Hematopoietic multipotent progenitor cell treated with erythropoietin and hydrocortisone succinate and interleukin-3 and kit ligand, for 15 days (in vitro differentiated cells): ENCODE data around the gene HBP1.
"Not testable (repeated sequence)": the region's sequence is repeated elsewhere in the genome, so short reads cannot be mapped to it uniquely, and the experiment has no call there.

Experiments used
- DNase-seq: peaks from one replicate; pipeline ENCODE4 v3.0.0-alpha.2; 2015; ENCODE audit warnings: low spot score

Gene HBP1

DNA sequence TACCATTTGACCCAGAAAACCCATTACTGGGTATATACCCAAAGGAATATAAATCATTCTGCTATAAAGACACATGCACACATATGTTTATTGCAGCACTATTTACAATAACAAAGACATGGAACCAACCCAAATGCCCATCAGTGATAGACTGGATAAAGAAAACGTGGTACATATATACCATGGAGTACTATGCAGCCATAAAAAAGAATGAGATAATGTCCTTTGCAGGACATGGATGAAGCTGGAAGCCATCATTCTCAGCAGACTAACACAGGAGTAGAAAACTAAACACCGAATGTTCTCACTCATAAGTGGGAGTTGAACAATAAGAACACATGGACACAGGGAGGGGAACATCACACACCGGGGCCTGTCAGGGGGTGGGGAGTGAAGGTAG lies 13.1 kb upstream of the HBP1 start:
- not testable (repeated sequence) for DNase-seq

DNA sequence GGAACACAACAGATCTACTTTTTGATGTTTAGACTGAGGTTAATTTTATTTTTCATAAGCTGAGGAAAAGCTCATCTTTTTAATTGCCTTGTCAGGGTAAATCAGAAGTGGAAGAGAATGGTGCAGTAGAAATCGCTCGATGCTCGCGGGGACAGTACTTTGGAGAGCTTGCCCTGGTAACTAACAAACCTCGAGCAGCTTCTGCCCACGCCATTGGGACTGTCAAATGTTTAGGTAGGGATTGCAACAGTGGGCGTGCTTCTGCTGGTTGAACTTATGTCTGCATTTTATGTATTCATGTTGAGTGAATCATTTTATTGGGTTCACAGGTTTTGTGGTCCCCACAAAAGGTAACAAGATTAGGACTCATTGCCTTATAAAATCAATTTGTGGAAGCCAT lies 11.7 kb upstream of the HBP1 start:
- no peak for DNase-seq

DNA sequence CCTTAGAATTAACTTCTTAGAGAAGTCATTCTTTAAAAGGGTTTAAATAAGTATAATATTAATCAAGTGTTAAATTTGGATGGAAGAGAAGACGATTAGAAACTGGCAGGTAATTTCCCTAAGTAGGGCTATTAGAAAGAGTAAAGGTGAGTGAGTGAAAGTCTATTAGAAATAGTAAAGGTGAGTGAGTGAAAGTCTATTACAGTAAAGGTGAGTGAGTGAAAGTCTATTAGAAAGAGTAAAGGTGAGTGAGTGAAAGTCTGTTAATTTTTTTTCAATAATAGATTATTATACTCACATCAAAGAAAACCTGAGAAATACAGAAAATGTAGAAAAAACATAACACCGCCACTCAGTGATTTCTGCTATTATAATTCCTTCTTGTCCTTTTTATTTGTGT lies 10.8 kb upstream of the HBP1 start:
- DNase-seq = no peak

DNA sequence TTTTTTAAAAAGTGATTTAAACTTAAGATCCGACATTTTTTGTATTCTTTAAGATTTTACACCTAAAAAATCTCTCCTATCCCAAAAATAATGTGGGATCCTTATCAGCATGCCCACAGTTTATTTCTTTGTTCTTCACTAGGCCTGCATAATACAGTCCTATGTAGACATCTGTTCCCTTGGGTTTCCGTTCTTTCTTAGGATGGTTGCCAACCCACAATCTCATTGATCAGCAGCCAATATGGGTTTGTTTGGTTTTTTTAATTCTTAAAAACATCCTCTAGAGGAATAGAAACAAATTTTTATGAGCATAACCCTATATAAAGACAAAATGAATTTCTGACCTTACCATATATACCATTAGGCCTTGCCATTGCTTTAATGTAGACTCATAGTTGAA lies 8.4 kb upstream of the HBP1 start:
- no peak for DNase-seq

DNA sequence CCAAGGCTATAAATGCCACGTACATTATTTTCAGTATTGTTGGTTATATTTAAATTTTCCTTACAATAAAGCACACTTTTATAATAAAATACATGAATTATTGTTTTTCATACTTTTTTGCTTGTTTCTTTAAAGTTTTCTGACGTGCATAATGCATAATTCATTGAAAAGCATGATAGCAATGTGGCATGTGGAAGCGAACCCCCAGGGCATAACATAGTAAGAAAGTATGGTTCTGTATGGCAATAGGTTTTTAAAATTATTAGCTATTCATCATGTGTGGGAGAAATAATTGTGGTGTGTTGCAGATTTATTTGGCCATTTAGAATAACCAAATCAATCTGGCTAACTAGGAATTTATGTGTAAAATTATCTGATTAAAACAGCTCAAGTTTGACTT lies 7.4 kb upstream of the HBP1 start:
- DNase-seq = no peak

DNA sequence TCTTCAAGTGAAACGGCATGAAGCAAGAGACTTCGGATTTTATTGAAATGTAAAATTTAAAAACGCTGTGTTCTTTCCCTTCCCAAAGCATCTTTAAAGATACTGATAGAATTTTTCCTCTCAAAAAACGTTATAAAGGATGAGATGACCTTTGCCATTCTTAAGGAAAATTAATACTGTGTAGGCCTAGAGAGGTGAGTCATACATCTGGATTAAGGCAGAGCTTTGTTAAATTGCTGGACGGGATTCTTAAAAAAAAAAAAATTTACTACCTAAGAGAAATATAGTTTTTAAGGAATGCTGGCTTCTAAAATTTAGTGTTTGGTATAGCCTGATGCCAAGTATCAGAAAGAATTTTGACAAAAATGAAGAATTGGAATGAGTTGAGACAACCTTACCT lies 6.3 kb upstream of the HBP1 start:
- DNase-seq = no peak

DNA sequence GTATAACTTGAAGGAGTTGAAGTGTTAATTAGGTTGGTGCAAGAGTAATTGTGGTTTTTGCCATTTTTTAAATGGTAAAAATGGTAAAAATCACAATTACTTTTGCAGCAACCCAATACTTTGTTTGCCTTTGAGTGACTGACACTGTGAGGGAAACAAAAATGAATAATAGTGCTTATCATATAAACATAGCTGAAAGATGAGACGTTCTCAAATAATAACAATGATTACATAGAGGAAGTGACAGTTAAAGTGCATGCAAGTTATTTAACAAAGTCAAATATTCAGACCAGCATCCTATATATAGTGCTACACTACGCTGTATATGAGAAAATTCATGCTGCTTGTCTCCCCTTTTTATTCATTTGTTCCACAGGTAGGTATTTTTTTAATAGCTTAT lies 4.7 kb upstream of the HBP1 start:
- DNase-seq = no peak

DNA sequence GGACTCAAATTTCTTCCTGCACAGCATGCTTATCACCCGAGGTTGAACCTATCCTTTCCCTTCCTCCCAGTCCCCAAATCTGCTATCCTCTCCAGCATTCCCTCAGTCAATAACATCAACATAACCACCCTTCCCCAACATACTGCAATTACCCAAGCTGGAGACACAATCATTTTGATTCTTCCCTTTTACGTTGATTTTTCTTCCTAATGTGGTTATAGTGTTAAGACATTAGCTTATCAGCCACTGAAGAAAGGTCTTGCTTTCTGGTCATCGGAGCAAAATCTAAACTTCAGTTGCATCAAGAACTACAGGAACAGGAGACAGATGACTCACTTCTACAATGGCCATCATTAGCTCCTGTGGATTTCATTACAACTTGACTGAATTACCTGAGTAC lies 3.5 kb upstream of the HBP1 start:
- DNase-seq = no peak

DNA sequence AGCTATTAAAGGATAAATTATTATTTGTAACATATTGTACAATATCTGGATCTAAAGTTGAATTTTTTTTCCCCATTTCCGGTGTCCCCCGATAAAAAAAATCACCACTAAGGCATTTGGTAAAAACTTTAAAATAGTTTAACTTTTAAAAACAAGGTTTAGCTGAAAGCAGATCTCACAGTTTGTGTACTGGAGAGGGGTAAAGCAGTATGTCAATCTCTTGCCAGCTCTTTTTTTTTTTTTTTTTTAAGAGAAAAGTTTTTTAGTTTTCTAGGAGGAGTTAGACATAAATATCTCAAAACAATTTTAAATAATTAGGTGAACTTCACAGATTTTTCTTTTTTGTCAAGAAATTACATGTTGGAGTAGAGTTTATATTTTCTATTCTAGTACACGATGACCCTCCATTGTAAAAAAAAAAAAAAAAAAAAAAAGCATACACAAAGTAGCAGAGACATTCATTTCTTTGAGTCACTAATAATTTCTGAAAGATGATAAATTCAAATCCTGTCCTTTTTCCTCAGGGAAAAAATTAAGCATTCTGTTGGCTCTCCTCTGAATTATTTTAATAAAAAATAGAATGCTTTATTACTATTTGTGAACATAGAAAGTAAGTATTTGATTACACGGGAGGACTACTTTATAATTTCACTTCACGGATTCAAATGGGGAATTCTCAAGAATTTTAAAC lies 1.9 kb upstream of the HBP1 start:
- no peak for DNase-seq

DNA sequence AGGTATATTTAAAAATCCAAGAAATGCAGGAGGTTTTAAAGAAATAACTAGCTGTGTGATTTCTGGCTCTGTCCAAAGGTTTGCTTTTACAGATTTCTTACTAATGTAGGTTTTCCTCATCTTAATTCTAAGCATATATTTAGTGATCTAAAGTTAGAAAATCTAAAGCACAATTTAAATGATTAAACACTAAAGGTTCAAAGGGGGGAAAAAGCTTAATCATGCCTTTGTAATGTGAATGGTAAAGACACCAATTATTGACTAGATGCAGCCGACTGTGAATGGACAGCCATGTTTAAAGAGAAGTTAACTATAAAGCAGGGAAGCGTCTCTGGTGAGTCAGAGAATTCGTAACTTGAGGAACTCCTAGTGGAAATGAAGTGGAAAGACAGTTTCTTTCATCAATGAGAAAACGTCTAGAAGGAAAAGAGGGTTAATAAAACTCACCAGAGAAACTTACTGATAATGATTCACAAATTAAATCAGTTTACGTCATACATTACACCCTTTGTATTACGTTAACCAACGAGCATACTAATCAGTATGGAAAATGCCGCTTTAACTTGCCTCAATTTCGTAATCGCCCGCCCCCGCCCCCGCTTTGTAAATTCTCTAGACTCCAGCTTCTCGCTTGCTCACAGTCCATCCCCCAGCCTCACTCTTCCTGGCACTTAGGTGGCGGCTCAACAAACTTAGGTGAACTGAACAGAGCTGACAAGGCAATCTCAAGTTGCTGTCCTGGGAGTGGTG lies 1.1 kb upstream of the HBP1 start:
- peak; percentile 81 for DNase-seq

DNA sequence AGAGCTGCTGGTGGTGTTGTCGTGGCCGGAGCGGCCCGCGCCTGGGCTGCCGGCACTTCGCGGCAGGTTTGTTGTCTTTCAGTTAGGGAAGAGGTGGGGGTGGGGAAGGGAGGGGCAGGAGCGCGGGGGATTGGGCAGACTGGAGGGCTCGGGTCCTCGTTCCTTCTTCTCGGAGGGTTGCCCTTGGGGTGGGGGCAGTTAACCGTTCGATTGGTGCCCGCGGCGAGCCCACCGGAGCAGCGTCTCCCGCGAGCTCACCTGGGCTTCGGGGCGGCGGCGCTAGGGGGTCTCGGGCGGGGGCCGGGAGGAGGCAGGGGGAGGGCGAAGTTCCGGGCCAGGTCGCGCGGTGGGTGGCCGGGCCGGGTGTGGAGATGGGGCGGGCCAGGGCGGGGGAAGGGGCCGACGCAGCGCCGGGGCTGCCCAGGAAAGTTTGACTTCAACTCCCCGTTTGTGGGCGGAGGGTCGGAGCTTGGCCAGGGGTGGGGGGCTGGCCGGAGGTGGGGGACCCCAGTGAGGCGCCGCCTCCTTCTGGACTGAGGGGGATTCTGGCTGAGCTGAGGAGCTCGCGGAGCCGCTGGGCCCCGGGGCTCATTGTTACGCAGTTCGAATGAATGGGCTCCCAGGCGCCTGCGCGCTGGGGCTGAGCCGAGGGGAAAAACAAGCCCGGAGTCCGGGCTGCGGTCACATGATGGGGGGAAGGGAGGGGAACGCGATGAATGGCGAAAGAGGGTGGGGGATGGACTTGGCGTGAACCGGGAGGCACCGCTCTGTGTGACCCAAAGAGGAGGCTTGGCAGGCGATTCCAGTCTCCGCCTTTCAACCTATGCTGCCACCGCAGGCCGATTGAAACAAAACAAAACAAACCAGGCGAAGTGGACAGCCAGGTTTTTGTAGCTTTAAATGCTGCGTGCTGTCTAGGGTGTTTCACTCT lies 582 bp downstream of the HBP1 start:
- peak; percentile 94 for DNase-seq

DNA sequence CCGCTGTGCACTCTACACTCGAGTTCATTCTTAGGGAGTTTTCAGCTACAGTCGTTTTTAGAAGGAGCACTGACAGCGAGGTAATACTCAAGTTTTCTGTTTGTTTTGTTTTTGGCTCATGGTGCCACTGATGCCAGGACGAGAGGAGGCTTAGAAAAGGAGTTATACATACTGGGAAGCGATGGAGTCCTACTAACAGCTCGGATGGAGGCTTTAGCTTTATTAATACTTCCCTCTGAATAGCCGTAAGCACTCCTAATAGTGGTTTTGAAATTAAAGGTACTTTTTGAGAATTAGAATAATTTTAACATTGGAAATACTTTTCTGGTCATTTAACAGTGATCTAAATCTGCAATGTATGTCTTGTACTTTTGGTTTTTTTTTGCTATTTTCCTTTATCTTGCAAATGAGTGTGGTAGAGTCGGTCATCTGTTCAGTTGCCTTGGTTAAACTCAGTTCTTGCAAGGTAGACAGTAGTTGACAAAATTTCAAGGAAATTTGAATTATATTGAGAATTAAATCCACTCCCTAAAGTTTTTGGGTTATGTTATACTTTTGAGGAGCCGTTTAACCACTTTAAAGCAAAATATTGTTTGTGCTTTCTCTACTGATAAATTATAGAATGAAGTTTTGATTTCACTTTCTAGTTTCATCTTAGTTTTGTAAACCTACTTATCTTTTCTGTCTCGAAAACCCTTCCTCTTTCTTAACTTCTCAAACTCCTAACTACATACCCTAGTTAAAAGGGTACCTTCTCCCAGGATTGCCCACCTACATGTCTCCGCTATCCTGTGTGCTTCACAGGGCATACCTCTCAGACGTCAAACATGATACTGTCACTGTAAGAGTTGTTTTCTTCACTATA lies 1.5 kb downstream of the HBP1 start:
- no peak for DNase-seq

DNA sequence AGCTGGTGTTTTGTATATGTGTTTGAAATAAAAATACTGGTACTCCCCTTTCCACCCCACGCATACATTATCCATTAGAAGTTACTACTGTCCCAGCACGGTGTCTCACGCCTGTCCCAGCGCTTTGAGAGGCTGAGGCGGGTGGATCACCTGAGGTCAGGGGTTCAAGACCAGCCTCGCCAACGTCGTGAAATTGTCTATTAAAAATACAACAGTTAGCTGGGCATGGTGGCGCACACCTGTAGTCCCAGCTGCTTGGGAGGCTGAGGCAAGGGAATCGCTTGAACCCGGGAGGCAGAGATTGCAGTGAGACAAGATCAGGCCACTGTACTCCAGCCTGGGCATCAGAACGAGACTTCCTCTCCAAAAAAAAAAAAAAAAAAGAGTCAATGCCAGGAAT lies 2.7 kb downstream of the HBP1 start:
- no peak for DNase-seq

DNA sequence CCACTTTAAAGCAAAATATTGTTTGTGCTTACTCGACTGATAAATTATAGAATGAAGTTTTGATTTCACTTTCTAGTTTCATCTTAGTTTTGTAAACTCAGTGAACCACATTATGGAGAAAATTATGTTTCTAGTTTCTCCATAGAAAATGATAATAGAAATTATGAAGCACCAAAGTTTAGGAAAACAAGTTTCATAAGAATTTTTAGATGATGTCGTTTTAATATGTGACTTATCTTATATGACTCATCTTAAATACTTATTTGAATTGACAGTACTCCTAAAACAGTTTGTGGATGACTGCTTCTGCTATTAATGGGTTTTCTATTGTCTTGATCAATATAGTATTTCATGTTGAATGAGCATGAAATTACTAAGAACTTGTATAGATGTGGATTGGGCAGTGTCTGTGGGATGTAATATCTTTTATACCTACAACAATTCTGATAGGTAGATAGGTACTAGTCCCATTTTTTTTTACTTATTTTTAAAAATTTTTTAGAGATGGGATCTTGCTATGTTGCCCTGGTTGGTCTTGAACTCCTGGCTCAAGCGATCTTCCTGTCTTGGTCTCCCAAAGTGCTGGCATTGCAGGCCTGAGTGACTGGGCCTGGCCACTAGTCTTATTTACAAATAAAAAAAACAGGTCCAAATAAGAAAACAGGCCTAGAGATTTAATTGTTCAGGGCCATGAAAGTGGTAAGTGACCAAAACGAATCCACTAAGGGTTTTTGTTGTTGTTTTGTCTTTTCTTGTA lies 3.7 kb downstream of the HBP1 start:
- DNase-seq = no peak

DNA sequence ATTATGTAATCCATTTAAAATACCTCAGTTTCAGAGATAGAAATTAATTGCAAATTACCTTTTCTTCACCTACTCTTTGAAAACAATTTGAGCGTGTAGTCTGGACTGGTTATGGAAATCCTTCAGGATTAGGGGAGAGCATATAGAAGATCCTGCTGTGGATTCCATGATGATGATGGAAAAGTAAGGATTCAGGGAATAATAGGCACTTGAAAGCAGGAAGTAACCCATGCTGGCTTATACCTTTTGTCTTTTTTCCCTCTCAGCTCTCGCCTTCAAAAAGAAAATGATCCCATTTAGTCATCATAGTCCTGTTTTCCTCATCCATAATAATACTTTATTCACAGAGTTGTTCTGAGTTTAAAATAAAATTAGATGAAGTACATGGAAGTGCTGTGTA lies 4.4 kb downstream of the HBP1 start:
- no peak for DNase-seq

DNA sequence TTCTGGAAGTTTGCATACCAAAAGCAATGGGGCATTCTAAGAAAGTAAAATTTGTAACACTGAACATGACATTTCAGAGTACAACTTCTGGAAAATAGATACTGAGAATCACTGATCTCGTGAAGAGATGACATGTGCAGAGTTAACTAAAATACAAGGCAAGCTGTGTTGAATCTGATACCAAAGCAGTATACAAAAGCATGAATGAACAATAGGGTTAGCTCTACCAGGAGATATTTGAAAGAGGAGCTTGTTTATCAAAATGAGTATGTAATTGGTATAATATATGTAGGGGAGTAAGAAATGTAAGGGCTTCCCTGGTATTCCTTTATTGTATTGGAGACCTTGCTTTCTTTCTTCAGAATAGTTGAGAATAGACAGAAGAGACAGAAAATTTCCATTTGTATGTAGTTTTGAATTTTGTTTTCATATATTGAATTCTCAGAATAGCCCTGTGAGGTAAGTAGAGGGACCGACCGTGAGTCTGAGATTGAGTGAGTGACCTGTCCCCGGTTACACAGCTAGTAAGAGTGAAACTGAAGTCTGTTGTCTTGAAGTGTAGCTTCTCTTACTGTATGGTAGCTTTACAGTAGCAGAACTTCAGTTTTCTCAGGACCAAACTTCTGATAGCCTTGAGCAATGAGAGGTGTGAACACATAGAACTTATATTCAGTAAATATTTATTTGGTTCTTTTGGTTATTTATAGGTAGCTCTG lies 5.0 kb downstream of the HBP1 start:
- DNase-seq = no peak

DNA sequence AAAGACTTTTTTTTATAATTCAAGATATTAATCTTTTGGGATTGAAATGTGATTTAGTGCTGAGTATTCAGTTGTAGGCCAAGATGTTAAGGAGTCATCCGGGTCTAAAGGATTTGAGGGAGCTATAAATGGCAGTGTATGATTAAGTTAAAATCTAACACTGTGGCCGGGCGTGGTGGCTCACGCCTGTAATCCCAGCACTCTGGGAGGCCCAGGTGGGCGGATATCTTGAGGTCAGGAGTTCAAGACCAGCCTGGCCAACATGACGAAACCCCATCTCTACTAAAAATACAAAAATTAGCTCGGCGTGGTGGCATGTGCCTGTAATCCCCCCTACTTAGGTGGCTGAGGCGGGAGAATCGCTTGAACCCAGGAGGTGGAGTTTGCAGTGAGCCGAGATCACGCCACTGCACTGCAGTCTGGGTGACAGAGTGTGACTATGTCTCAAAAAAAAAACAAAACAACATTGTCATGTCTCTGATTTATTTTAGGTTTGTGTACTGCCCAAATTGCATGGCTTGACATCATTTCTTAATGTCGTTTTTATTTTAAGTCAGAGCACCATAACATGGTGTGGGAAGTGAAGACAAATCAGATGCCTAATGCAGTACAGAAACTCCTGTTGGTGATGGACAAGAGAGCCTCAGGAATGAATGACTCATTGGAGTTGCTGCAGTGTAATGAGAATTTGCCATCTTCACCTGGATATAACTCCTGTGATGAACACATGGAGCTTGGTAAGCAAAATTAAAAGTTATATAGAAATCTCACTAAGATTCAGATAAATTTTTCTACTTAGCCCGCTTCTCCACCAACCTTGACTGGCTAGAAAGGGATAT lies 10.7 kb downstream of the HBP1 start:
- no peak for DNase-seq

DNA sequence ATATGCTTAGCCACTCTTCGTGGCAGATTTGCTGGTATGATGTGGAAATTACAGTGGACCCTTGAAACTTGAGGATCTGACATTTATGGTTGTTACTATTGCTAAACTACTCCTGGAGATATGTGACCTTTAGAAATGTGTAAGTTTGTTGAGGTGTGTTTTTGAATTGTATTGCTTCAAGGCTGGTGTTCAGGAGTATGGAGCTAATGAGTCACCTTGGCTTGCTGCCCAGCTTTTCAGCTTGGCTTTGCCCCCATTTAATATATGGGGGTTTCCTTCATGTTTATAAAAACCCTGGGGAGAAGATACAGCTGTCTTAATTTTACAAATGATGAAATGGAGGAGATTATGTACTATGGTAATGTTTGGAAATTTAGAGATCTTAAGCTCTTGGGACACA lies 11.6 kb downstream of the HBP1 start:
- peak; percentile 64 for DNase-seq

DNA sequence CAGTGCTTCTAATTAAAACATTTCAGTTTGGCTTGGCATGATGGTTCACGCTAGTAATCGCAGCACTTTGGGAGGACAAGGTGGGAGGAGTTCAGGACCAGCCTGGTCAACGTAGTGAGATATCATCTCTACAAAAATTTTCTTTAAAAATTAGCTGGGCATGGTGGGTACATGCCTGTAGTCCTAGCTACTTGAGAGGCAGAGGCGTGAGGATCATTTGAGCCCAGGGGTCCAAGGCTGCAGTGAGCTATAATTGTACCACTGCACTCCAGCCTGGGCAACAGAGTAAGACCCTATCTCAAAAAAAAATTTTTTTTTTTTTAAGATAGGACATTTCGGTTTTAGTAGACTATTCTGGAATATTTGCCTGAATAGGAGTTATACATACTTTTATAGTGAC lies 12.4 kb downstream of the HBP1 start:
- DNase-seq = no peak

DNA sequence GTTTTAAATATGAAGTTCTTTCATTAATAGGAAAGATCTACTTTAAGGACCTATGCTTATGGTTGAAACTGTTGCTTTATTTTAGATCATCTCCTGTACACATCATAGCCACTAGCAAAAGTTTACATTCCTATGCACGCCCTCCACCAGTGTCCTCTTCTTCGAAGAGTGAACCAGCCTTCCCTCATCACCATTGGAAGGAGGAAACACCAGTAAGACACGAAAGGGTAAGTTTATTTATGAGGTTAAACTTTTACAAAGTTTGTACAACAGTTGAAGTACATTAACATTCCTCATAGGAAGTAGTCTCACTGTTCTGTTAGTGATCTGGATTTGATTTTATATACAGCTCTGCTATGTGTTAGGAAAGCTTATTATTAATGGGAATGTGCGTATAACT lies 16.9 kb downstream of the HBP1 start:
- DNase-seq = no peak
